Gastrocnemius medialis (tissue), 4 donors: ENCODE data around the gene TEX30.

Experiments used
- POLR2A ChIP-seq, 2 donors: fragments of 450-650 bp; IDR thresholded peaks; one replicate each; pipeline ENCODE4 v1.6.1; 2017; ENCODE audit warnings: antibody characterized with exemption in 2 of 2, mild to moderate bottlenecking in 2 of 2, moderate library complexity in 2 of 2
- TF ChIP-seq, protein P1 (sequence below), 5 experiments: fragments of 450-650 bp in 3 of 5; fragments of 200-600 bp in 2 of 5; sonication (generic) in 2 of 5; IDR thresholded peaks in 4 of 5; conservative IDR thresholded peaks in 1 of 5; 1 replicate in 4 of 5; 2 replicates in 1 of 5; pipeline ENCODE4 v1.5.1; 2016 to 2019; ENCODE audit warnings: antibody characterized with exemption in 5 of 5, mild to moderate bottlenecking in 3 of 5, moderate library complexity in 3 of 5

DNA sequence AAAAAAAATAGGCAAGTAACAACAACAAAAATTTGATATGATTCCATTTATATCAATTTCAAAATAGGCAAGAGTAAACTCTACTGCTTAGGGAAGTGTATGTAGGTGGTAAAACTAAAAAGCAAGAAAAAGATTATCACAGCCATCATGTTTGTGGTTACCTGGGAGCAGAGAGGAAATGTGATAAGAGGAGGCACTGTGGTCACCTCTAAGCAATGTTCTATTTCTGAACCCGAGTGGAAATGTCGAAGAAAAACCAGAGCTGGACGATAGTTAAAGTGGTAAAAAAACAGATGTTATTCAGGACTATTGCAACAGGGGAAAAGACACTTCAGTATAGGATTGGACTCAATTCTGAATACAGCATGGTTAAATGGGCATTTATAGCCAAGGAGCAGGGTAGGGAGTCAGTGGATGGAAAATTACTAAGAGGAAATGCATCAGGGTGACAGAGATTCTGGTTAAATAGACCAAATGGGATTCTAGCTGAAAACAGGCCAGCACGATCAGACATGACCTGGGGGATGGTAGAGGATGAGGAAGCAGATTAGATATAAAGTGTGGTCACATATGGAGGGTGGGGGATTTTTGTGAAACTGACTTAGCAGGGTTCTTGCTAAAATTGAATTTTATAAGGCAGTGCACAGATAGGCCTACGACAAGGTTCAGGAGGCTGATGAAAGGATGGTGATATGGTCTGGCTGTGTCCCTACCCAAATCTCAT is 6.0 kb upstream of the TEX30 start:
- TF ChIP-seq POLR2A (IDR thresholded peaks at IDR 0.05) = no peak
- TF ChIP-seq, protein P1, sequence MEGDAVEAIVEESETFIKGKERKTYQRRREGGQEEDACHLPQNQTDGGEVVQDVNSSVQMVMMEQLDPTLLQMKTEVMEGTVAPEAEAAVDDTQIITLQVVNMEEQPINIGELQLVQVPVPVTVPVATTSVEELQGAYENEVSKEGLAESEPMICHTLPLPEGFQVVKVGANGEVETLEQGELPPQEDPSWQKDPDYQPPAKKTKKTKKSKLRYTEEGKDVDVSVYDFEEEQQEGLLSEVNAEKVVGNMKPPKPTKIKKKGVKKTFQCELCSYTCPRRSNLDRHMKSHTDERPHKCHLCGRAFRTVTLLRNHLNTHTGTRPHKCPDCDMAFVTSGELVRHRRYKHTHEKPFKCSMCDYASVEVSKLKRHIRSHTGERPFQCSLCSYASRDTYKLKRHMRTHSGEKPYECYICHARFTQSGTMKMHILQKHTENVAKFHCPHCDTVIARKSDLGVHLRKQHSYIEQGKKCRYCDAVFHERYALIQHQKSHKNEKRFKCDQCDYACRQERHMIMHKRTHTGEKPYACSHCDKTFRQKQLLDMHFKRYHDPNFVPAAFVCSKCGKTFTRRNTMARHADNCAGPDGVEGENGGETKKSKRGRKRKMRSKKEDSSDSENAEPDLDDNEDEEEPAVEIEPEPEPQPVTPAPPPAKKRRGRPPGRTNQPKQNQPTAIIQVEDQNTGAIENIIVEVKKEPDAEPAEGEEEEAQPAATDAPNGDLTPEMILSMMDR (IDR thresholded peaks at IDR 0.05 in 4 of 5, conservative IDR thresholded peaks at IDR 0.05 in 1 of 5) = no peak
